PFSK-1 (cell line): Measurements from ENCODE around the gene ADSL.

Experiments
- FOXP2 ChIP-seq: optimal IDR thresholded peaks from 2 replicates; pipeline ENCODE3; 2011; ENCODE audit warnings: borderline replicate concordance, control low read depth, inconsistent platforms; ENCODE audit not compliant: insufficient read depth; ENCODE audit errors: extremely low read length, extremely low read depth
- POLR2AphosphoS5 ChIP-seq: IDR thresholded peaks from 2 replicates; pipeline ENCODE4 v1.6.1; 2012; ENCODE audit warnings: low read depth, mild to moderate bottlenecking, control low read depth, low read length, moderate library complexity
- REST ChIP-seq, 2 experiments: IDR thresholded peaks; 2 replicates each; pipeline versions ENCODE4 v1.6.1 to v1.8.0; 2011 to 2012; ENCODE audit warnings: low read depth in 2 of 2, low read length in 2 of 2, control low read depth in 1 of 2, inconsistent platforms in 1 of 2, mild to moderate bottlenecking in 1 of 2, moderate library complexity in 1 of 2; ENCODE audit not compliant: insufficient read depth in 1 of 2
- SIN3A ChIP-seq: IDR thresholded peaks from 2 replicates; pipeline ENCODE4 v1.6.1; 2012; ENCODE audit warnings: mild to moderate bottlenecking, low read length, moderate library complexity, borderline replicate concordance; ENCODE audit not compliant: insufficient read depth
- TAF1 ChIP-seq: IDR thresholded peaks from 2 replicates; pipeline ENCODE4 v1.6.1; 2012; ENCODE audit warnings: low read length, control low read depth, borderline replicate concordance; ENCODE audit not compliant: insufficient read depth

The ADSL gene

GRCh38 chr22:40409613-40410113, 63.4 kb downstream of the ADSL start:
- TF ChIP-seq SIN3A (no peak), REST (IDR thresholded peaks at IDR 0.05; ENCODE audit: insufficient read depth in 1 of 2, low read depth in 2 of 2, low read length in 2 of 2) (no peak), FOXP2 (no peak), TAF1 (no peak), POLR2AphosphoS5 (no peak)

GRCh38 chr22:40410272-40410671, 64.0 kb downstream of the ADSL start:
- TF ChIP-seq SIN3A (no peak), TAF1 (no peak), FOXP2 (no peak), REST (IDR thresholded peaks at IDR 0.05; ENCODE audit: insufficient read depth in 1 of 2, low read depth in 2 of 2, low read length in 2 of 2) (no peak), POLR2AphosphoS5 (no peak)

GRCh38 chr22:40410731-40411505, 64.6 kb downstream of the ADSL start:
- TF ChIP-seq REST (IDR thresholded peaks at IDR 0.05; ENCODE audit: insufficient read depth in 1 of 2, low read depth in 2 of 2, low read length in 2 of 2): no peak
- TF ChIP-seq FOXP2: no peak
- TF ChIP-seq TAF1: no peak
- TF ChIP-seq POLR2AphosphoS5: 0 out of 2 replicates have a peak, but pooled peaks have one; percentile 2
- no peak for TF ChIP-seq SIN3A

GRCh38 chr22:40411506-40411861, 65.2 kb downstream of the ADSL start:
- TF ChIP-seq TAF1 (no peak), SIN3A (no peak), POLR2AphosphoS5 (no peak), REST (IDR thresholded peaks at IDR 0.05; ENCODE audit: insufficient read depth in 1 of 2, low read depth in 2 of 2, low read length in 2 of 2) (no peak), FOXP2 (no peak)

- TF ChIP-seq REST (IDR thresholded peaks at IDR 0.05; ENCODE audit: insufficient read depth in 1 of 2, low read depth in 2 of 2, low read length in 2 of 2): no peak
Observed at GRCh38 chr22:40412441-40412840, 66.1 kb downstream of the ADSL start.
